Panc1 (cell line): ENCODE data around the gene CLDN4. TPM values are rescaled to one million over a fixed set of nuclear protein-coding genes. Genes with fewer than 3 reads are reported as not detected.

Source experiments
- ATAC-seq: fragments of 200-7000 bp; cut with Tn5 transposase; 2 replicates; pipeline ENCODE4 v1.9.1; 2020; ENCODE audit warnings: mild to moderate bottlenecking, moderate library complexity
- BruUV-seq: library from RNA; stranded (reverse); fragments of 400-500 nt; replicated peaks from 2 replicates; lab custom pipeline; 2021; lab: Mats Ljungman, UMichigan
- CTCF ChIA-PET: fragments of 300-600 bp; sonication (Branson Sonifier 250); formaldehyde crosslinking; loops from one replicate; lab custom pipeline; 2022; ENCODE audit warnings: antibody characterized with exemption; lab: Charles Lee
- POLR2A ChIA-PET: fragments of 300-600 bp; sonication (Branson Sonifier 250); formaldehyde crosslinking; loops from one replicate; lab custom pipeline; 2022; ENCODE audit warnings: antibody characterized with exemption; lab: Charles Lee
- DNase-seq: peaks from one replicate; pipeline ENCODE4 v3.0.0-alpha.2; 2010; ENCODE audit warnings: low read depth, low spot score
- H3K27ac ChIP-seq: 2 replicates; pipeline ENCODE4 v1.5.1; 2011; ENCODE audit warnings: mild to moderate bottlenecking, low read length, inconsistent platforms
- H3K27me3 ChIP-seq: fragments of 200-500 bp; sonication (Bioruptor generic); 2 replicates; pipeline ENCODE4 v1.6.0; 2014; ENCODE audit warnings: low read length, inconsistent platforms; ENCODE audit not compliant: control insufficient read depth, insufficient read depth
- H3K36me3 ChIP-seq: fragments of 200-500 bp; sonication (Bioruptor generic); 2 replicates; pipeline ENCODE4 v1.5.1; 2014; ENCODE audit warnings: inconsistent platforms, mild to moderate bottlenecking, low read length, moderate library complexity; ENCODE audit not compliant: control insufficient read depth, insufficient read depth
- H3K4me1 ChIP-seq: 2 replicates; pipeline ENCODE4 v1.5.1; 2011; ENCODE audit warnings: inconsistent platforms, mild to moderate bottlenecking, low read length, moderate library complexity; ENCODE audit not compliant: control insufficient read depth, insufficient read depth
- H3K4me3 ChIP-seq, 2 experiments: 2 replicates each; pipeline ENCODE4 v1.5.1; 2011 to 2012; ENCODE audit warnings: low read depth in 2 of 2, low read length in 2 of 2, mild to moderate bottlenecking in 2 of 2, inconsistent platforms in 1 of 2, moderate library complexity in 1 of 2
- H3K9me3 ChIP-seq: fragments of 200-500 bp; sonication (Bioruptor generic); 2 replicates; pipeline ENCODE4 v1.5.1; 2014; ENCODE audit warnings: low read depth, mild to moderate bottlenecking, inconsistent platforms, low read length, moderate library complexity; ENCODE audit not compliant: control insufficient read depth, insufficient read depth
- POLR2AphosphoS5 ChIP-seq: IDR thresholded peaks from 2 replicates; pipeline ENCODE4 v1.6.1; 2012; ENCODE audit warnings: mild to moderate bottlenecking, low read depth, low read length, moderate library complexity
- SIN3A ChIP-seq: IDR thresholded peaks from 2 replicates; pipeline ENCODE4 v1.6.1; 2012; ENCODE audit warnings: low read depth, mild to moderate bottlenecking, low read length, moderate library complexity, borderline replicate concordance; ENCODE audit not compliant: insufficient read depth
- TCF7L2 ChIP-seq: IDR thresholded peaks from 2 replicates; pipeline ENCODE4 v1.6.1; 2011; ENCODE audit warnings: mild to moderate bottlenecking, low read depth, low read length, inconsistent platforms
- in situ Hi-C: cut with HindIII; loops from 2 replicates; pipeline ENCODE4 v1.10.0; 2016; ENCODE audit warnings: low sequenced_read_pairs, low pct_unique_long_range_greater_than_20kb
- intact Hi-C: fragments of 100-400 bp; cut with micrococcal nuclease; formaldehyde crosslinking; loops from one replicate; pipeline ENCODE4 v1.10.0; 2022; ENCODE audit not compliant: unreplicated experiment
- total RNA-seq: library from RNA; stranded (reverse); gene quantifications from one replicate; pipeline ENCODE4 v1.2.1, GENCODE V29; 2021; ENCODE audit not compliant: unreplicated experiment
- TF ChIP-seq, protein P1 (sequence below): fragments of 450-650 bp; IDR thresholded peaks from 2 replicates; pipeline ENCODE4 v1.5.1; 2017; ENCODE audit warnings: mild to moderate bottlenecking
- TF ChIP-seq, protein P2 (sequence below), 2 experiments: IDR thresholded peaks; 2 replicates each; pipeline ENCODE4 v1.6.1; 2011 to 2012; ENCODE audit warnings: low read depth in 2 of 2, control low read depth in 1 of 2, low read length in 1 of 2, mild to moderate bottlenecking in 1 of 2, moderate library complexity in 1 of 2; ENCODE audit not compliant: insufficient read depth in 1 of 2

Gene CLDN4
- total RNA-seq, 1 experiment from 2014 or later = 295 TPM

GRCh38 chr7:73866446-73866767 lies 35.6 kb downstream of the CLDN4 start:
- ATAC-seq = no peak
- DNase-seq = no peak
- Histone ChIP-seq H3K4me3 (no peak overlapping the region), H3K27me3 (no peaks in the 10 kb centered on the region), H3K4me1 (peaks cover 8% of the 10 kb centered on the region), H3K9me3 (no peaks in the 10 kb centered on the region), H3K27ac (no peak overlapping the region), H3K36me3 (no peaks in the 10 kb centered on the region)
- in situ Hi-C loops = no loop called here
- ChIA-PET POLR2A (no interaction called here), CTCF (no interaction called here)
- intact Hi-C loops = loop anchor here (1.0 to 5.0 kb wide), 2 partner anchors 161 to 321 kb away; no protein-coding TSS in a partner anchor
- no TSS peak for BruUV-seq
- no peak for TF ChIP-seq SIN3A
- TF ChIP-seq POLR2AphosphoS5 = no peak
- TF ChIP-seq, protein P1, sequence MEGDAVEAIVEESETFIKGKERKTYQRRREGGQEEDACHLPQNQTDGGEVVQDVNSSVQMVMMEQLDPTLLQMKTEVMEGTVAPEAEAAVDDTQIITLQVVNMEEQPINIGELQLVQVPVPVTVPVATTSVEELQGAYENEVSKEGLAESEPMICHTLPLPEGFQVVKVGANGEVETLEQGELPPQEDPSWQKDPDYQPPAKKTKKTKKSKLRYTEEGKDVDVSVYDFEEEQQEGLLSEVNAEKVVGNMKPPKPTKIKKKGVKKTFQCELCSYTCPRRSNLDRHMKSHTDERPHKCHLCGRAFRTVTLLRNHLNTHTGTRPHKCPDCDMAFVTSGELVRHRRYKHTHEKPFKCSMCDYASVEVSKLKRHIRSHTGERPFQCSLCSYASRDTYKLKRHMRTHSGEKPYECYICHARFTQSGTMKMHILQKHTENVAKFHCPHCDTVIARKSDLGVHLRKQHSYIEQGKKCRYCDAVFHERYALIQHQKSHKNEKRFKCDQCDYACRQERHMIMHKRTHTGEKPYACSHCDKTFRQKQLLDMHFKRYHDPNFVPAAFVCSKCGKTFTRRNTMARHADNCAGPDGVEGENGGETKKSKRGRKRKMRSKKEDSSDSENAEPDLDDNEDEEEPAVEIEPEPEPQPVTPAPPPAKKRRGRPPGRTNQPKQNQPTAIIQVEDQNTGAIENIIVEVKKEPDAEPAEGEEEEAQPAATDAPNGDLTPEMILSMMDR = no peak
- no peak for TF ChIP-seq TCF7L2
- TF ChIP-seq, protein P2, sequence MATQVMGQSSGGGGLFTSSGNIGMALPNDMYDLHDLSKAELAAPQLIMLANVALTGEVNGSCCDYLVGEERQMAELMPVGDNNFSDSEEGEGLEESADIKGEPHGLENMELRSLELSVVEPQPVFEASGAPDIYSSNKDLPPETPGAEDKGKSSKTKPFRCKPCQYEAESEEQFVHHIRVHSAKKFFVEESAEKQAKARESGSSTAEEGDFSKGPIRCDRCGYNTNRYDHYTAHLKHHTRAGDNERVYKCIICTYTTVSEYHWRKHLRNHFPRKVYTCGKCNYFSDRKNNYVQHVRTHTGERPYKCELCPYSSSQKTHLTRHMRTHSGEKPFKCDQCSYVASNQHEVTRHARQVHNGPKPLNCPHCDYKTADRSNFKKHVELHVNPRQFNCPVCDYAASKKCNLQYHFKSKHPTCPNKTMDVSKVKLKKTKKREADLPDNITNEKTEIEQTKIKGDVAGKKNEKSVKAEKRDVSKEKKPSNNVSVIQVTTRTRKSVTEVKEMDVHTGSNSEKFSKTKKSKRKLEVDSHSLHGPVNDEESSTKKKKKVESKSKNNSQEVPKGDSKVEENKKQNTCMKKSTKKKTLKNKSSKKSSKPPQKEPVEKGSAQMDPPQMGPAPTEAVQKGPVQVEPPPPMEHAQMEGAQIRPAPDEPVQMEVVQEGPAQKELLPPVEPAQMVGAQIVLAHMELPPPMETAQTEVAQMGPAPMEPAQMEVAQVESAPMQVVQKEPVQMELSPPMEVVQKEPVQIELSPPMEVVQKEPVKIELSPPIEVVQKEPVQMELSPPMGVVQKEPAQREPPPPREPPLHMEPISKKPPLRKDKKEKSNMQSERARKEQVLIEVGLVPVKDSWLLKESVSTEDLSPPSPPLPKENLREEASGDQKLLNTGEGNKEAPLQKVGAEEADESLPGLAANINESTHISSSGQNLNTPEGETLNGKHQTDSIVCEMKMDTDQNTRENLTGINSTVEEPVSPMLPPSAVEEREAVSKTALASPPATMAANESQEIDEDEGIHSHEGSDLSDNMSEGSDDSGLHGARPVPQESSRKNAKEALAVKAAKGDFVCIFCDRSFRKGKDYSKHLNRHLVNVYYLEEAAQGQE (IDR thresholded peaks at IDR 0.05; ENCODE audit: insufficient read depth in 1 of 2, low read depth in 2 of 2, low read length in 1 of 2) = no peak

DNA sequence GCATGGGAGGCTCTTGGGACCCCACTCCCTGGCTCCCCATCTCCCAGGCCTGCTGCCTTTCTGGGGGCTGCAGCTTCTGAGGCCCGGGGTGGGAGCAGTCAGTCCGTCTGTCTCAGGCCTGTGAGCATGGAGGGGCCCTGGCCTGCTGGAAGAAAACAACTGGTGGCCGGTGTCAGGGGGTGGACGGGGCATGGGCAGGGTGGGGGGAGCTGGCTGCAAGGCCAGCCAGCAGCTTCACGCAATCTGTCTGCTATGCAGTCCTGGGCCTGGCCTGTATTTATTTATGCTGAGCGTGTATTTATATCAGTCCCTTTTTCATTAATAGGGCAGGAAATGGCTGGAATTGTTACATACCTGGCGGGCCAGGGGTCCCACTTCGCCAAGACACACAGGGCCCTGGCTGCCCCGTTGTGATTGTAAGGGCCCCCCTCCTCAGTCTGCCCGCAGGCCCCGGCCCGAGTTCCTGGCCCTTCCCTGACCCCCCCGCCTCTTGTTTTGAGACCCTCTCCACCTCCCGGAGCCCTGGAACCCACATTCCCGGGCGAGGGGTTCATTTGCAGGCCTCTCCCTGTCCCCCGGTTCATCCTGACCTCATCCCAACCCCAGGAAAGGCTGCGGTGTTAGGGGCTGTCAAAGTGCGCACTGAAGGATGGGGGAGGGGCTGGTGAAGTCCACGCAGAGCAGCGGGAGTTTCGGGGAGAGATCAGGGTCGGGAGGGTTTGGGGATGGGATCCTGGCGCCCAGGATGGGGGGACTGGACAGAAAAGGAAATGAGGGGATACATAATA lies 38.4 kb downstream of the CLDN4 start:
- H3K4me1 ChIP-seq = peaks cover 8% of the 10 kb centered on the region
- in situ Hi-C loops (no loop called here), intact Hi-C loops (loop anchor here (5.0 kb wide), 1 partner anchor 318 kb away; no protein-coding TSS in a partner anchor)
- BruUV-seq = no TSS peak
- H3K4me3 ChIP-seq = no peak overlapping the region
- H3K27ac ChIP-seq = no peak overlapping the region
- no peak for DNase-seq
- H3K36me3 ChIP-seq = no peaks in the 10 kb centered on the region
- H3K9me3 ChIP-seq = no peaks in the 10 kb centered on the region
- TF ChIP-seq POLR2AphosphoS5 (no peak), TCF7L2 (no peak), SIN3A (no peak)
- TF ChIP-seq, protein P2 (IDR thresholded peaks at IDR 0.05; ENCODE audit: insufficient read depth in 1 of 2, low read depth in 2 of 2, low read length in 1 of 2) = no peak
- TF ChIP-seq, protein P1 = no peak
- ATAC-seq = no peak
- H3K27me3 ChIP-seq = no peaks in the 10 kb centered on the region
- ChIA-PET CTCF (no interaction called here), POLR2A (interaction anchor here (0.6 kb wide), 1 partner anchor 348 kb away, joined by 3 read pairs; no protein-coding TSS in a partner anchor)
